DMS79 (cell line): Measurements from ENCODE around the gene PTCH2.
"Not testable (repeated sequence)": the region's sequence is repeated elsewhere in the genome, so short reads cannot be mapped to it uniquely, and the experiment has no call there.

Experiments used
- DNase-seq: peaks from one replicate; lab custom pipeline; 2025; lab: John Stamatoyannopoulos, UW

The PTCH2 gene

GRCh38 chr1:44819196-44819607 is 23.9 kb downstream of the PTCH2 start:
- DNase-seq: no peak

- DNase-seq: no peak
Measured at GRCh38 chr1:44817771-44818495, 25.1 kb downstream of the PTCH2 start.

- DNase-seq: no peak
Measured at GRCh38 chr1:44817307-44817706, 25.7 kb downstream of the PTCH2 start.

- DNase-seq: not testable (repeated sequence)
Measured at GRCh38 chr1:44815926-44816325, 27.1 kb downstream of the PTCH2 start.

GRCh38 chr1:44812822-44813543 is 30.1 kb downstream of the PTCH2 start:
- DNase-seq: no peak

- no peak for DNase-seq
Measured at GRCh38 chr1:44811234-44811633, 31.8 kb downstream of the PTCH2 start.

GRCh38 chr1:44810762-44811105 is 32.3 kb downstream of the PTCH2 start:
- not testable (repeated sequence) for DNase-seq

GRCh38 chr1:44810101-44810761 is 32.8 kb downstream of the PTCH2 start:
- no peak for DNase-seq

- DNase-seq: no peak
Measured at GRCh38 chr1:44808938-44809917, 33.8 kb downstream of the PTCH2 start.

GRCh38 chr1:44808063-44808937 is 34.8 kb downstream of the PTCH2 start, which contains the start of gene BTBD19:
BTBD19 (plus strand) TSS chr1:44808523; CDS start chr1:44808821, 298 bp downstream.
- no peak for DNase-seq

GRCh38 chr1:44807364-44808062 is 35.5 kb downstream of the PTCH2 start:
- DNase-seq: no peak

- DNase-seq: no peak
Measured at GRCh38 chr1:44806704-44807363, 36.2 kb downstream of the PTCH2 start, which contains the start of gene DYNLT4. DYNLT4 (minus strand) TSS chr1:44807351; CDS start chr1:44806668, 683 bp downstream.

- no peak for DNase-seq
Measured at GRCh38 chr1:44806025-44806703, 36.9 kb downstream of the PTCH2 start.

GRCh38 chr1:44805311-44806024 is 37.6 kb downstream of the PTCH2 start:
- no peak for DNase-seq

GRCh38 chr1:44803312-44804095 is 39.5 kb downstream of the PTCH2 start:
- DNase-seq: no peak

GRCh38 chr1:44803062-44803311 is 40.1 kb downstream of the PTCH2 start:
- DNase-seq: no peak

GRCh38 chr1:44802306-44803061 is 40.6 kb downstream of the PTCH2 start:
- DNase-seq: no peak
